PC-3 (cell line): Measurements from ENCODE around the gene DLX2.

Source experiments
- CTCF ChIP-seq: fragments of 300-600 bp; sonication (generic); conservative IDR thresholded peaks from 2 replicates; pipeline ENCODE4 v1.5.1; 2017; ENCODE audit warnings: antibody characterized with exemption, low read depth, mild to moderate bottlenecking, low read length
- EZH2 ChIP-seq: fragments of 300-600 bp; sonication (generic); IDR thresholded peaks from one replicate; pipeline ENCODE4 v1.6.1; 2017; ENCODE audit warnings: antibody characterized with exemption, mild to moderate bottlenecking, low read length; ENCODE audit not compliant: unreplicated experiment
- EZH2phosphoT487 ChIP-seq: fragments of 300-600 bp; sonication (generic); IDR thresholded peaks from 2 replicates; pipeline ENCODE4 v1.6.1; 2018; ENCODE audit warnings: mild to moderate bottlenecking, antibody characterized with exemption, low read length, borderline replicate concordance

- no peak for TF ChIP-seq CTCF
- TF ChIP-seq EZH2phosphoT487, result no peak
- no peak for TF ChIP-seq EZH2
These were observed 28.4 kb downstream of the DLX2 start for GRCh38 chr2:172074254-172074653.
